Muscle layer of duodenum (tissue), 2 donors: Measurements from ENCODE around the gene PAX8.
A peak's percentile ranks its signal among the peaks of the same experiment; 100 is the strongest.
"Not testable (repeated sequence)": the region's sequence is repeated elsewhere in the genome, so short reads cannot be mapped to it uniquely, and the experiment has no call there.

Source experiments
- H3K27ac ChIP-seq: one replicate; pipeline ENCODE4 v1.7.0; 2013; ENCODE audit warnings: mild to moderate bottlenecking, low read length
- H3K27me3 ChIP-seq: one replicate; pipeline ENCODE4 v1.7.0; 2013; ENCODE audit warnings: low read depth, mild to moderate bottlenecking, control low read depth, low read length
- H3K36me3 ChIP-seq, 2 donors: one replicate each; pipeline ENCODE4 v1.7.0; 2013; ENCODE audit warnings: low read length in 2 of 2, control low read depth in 1 of 2, mild to moderate bottlenecking in 1 of 2; ENCODE audit not compliant: insufficient read depth in 2 of 2, control insufficient read depth in 1 of 2
- H3K4me1 ChIP-seq, 2 donors: one replicate each; pipeline ENCODE4 v1.7.0; 2013; ENCODE audit warnings: low read length in 2 of 2, mild to moderate bottlenecking in 2 of 2, control low read depth in 1 of 2, moderate library complexity in 1 of 2; ENCODE audit not compliant: insufficient read depth in 2 of 2, control insufficient read depth in 1 of 2
- H3K4me3 ChIP-seq, 2 donors: one replicate each; pipeline ENCODE4 v1.7.0; 2013; ENCODE audit warnings: low read length in 2 of 2, low read depth in 1 of 2, mild to moderate bottlenecking in 1 of 2
- H3K9me3 ChIP-seq, 2 donors: one replicate each; pipeline ENCODE4 v1.7.0; 2013; ENCODE audit warnings: low read length in 2 of 2, control low read depth in 1 of 2, mild to moderate bottlenecking in 1 of 2; ENCODE audit not compliant: control insufficient read depth in 1 of 2
- donor health status: healthy.

The PAX8 gene

GRCh38 chr2:113288117-113288673, 9.5 kb upstream of the PAX8 start:
- H3K4me3 ChIP-seq, H3K27ac ChIP-seq, H3K27me3 ChIP-seq, H3K36me3 ChIP-seq, H3K9me3 ChIP-seq: not testable (repeated sequence)
- H3K4me1 ChIP-seq: peaks cover 5 to 22% of the 10 kb centered on the region in 2 donors

GRCh38 chr2:113285816-113286215, 7.1 kb upstream of the PAX8 start:
- Histone ChIP-seq H3K27ac (no peak overlapping the region), H3K9me3 (no peaks in the 10 kb centered on the region), H3K27me3 (no peaks in the 10 kb centered on the region), H3K4me3 (no peak overlapping the region), H3K4me1 (peaks cover 8 to 20% of the 10 kb centered on the region in 2 donors), H3K36me3 (no peaks in the 10 kb centered on the region)

DNA sequence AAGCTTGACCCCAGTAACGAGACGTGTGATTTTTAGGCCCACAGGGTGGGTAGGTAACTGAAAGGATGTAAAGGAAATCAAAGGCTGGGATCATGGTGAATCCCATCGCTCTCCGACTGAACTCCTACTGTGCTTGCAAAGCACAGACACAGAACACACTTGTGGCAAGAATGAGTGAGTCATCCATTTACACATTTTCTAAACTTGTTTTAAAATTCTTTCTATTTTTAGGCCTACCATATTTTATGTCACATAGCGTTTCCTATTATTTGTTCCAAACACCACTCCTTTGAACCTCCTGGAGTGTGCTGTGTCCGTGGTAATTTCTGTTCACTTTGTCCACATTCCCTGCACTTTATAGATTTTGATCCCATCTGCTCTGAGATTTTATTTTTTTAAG, 6.3 kb upstream of the PAX8 start:
- peaks cover 8 to 20% of the 10 kb centered on the region in 2 donors for H3K4me1 ChIP-seq
- not testable (repeated sequence) for H3K4me3 ChIP-seq, H3K36me3 ChIP-seq, H3K9me3 ChIP-seq, H3K27me3 ChIP-seq
- H3K27ac ChIP-seq: peak overlapping the region; percentile 91

GRCh38 chr2:113284476-113284875, 5.8 kb upstream of the PAX8 start:
- Histone ChIP-seq H3K4me1 (peaks cover 8 to 20% of the 10 kb centered on the region in 2 donors), H3K36me3 (no peaks in the 10 kb centered on the region), H3K4me3 (no peak overlapping the region), H3K9me3 (no peaks in the 10 kb centered on the region), H3K27me3 (no peaks in the 10 kb centered on the region), H3K27ac (peak overlapping the region; percentile 91)

DNA sequence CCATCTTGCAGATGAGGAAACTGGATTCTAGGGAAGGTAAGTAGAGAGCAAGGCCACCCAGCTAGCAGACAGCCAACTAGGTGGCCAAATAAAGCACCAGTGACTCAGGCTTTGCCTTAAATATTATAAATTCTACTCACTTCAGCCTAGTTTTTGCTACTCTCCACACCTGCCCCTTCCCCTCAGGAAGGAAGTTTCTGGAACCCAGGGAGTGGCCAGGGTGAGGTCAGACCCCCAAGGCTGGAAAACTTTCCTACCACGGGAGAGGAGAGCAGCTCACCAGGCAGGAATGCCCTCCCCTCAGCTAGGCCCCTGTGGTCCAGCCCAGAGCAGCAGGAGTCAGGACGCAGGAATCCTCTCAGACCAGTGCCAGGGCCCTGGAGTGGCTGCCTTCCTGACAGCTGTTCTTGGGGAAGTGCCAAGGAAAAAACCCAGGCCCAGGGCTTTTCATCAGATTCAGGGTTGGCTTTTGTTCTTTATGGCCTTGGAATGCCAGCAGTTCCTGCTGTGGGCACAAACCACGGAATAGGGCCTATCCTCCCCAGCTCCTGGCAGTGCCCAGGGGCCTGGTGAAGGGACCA, 5.1 kb upstream of the PAX8 start:
- peak overlapping the region; percentile 91 for H3K27ac ChIP-seq
- H3K4me3 ChIP-seq: no peak overlapping the region
- no peaks in the 10 kb centered on the region for H3K36me3 ChIP-seq
- no peaks in the 10 kb centered on the region for H3K9me3 ChIP-seq
- no peaks in the 10 kb centered on the region for H3K27me3 ChIP-seq
- peaks cover 8 to 20% of the 10 kb centered on the region in 2 donors for H3K4me1 ChIP-seq

DNA sequence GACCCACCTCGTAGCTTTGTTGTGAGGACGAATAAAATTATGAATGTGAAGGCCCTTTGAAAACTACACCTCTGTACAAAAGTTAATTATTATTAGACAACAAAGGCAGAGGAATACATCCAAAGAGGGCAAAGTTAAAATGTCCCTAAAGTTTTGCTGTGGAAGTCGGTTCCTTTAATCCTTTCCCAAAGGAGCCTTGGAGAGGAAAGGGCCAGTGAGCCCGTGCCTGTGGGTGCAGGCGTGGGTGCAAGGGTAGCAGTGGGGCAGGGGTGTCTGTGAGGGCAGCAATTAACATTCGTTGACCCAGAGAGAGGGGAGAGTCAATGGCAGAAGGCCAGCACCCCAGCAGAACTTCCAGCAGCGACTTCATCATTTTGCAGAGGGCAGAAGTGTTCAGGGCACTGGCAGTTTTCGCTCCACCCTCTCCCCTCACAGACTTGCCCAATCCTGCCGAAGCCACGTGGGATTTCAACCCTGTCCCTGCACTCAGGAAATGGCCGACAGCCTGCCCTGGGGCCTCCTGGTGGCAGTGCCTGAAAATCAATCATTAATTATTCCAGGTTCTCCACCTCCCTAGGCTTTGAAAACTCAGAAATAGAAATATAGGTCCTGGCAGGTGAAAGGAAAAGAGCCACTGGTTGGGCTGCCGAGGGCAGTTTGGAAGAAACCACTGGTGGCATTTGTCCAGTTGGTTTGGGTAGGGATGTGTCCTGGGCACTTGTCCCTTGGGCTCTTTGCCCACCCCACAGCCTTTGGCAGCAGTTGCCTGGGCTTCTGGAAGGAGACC, 4.2 kb upstream of the PAX8 start:
- Histone ChIP-seq H3K9me3 (no peaks in the 10 kb centered on the region), H3K36me3 (no peaks in the 10 kb centered on the region), H3K4me3 (no peak overlapping the region), H3K27ac (peak overlapping the region; percentile 91), H3K27me3 (peaks cover 3% of the 10 kb centered on the region), H3K4me1 (peaks cover 8 to 20% of the 10 kb centered on the region in 2 donors)

DNA sequence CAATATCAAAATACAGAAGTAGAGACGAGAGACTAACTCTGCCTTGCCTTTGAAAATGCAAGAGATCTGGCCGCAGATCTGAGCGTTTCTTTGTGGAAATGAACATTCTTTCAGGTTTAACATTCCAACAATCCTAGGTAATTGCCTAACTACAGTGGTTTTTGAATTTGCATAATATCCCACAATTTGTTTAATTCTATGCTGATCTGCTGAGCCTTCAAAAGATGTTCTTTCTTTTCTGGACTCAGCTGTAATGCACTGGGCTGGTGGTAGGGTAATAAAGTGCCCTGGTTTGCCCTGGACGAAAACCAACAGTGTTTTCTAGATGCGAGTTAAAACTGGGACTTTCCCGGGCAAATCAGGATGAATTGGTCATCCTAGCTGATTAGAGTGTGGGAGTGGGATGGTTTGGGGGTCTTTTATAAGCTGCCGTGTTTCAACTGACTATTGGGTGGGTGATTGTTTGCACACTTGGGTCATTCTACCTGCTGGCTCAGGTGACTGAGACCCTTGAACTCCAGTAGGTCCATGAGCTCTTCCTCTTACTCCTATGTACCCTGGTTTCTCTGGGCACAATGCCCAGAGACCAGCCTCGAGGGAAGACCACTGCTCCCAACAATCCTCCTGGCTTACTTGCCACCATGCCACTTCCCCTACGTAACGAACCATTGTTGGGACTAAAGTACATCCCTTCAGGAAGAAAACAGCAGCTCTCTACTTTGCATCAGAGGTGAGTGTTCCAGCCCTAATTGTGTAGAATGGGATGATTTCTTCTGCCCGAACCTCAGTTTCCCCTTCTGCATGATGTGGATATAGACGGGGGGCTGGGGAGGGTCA, 3.4 kb upstream of the PAX8 start:
- Histone ChIP-seq H3K4me3 (no peak overlapping the region), H3K9me3 (no peaks in the 10 kb centered on the region), H3K4me1 (peaks cover 8 to 28% of the 10 kb centered on the region in 2 donors), H3K36me3 (no peaks in the 10 kb centered on the region), H3K27ac (peak overlapping the region; percentile 91), H3K27me3 (peaks cover 10% of the 10 kb centered on the region)

GRCh38 chr2:113278073-113278741, 514 bp downstream of the PAX8 start:
- Histone ChIP-seq H3K4me3 (no peak overlapping the region), H3K36me3 (no peaks in the 10 kb centered on the region), H3K27ac (no peak overlapping the region), H3K27me3 (peaks cover 40% of the 10 kb centered on the region), H3K4me1 (peaks cover 3 to 28% of the 10 kb centered on the region in 2 donors), H3K9me3 (no peaks in the 10 kb centered on the region)

- peaks cover 40% of the 10 kb centered on the region for H3K27me3 ChIP-seq
- no peaks in the 10 kb centered on the region for H3K36me3 ChIP-seq
- no peaks in the 10 kb centered on the region for H3K9me3 ChIP-seq
- no peak overlapping the region for H3K4me3 ChIP-seq
- peaks cover 0 to 23% of the 10 kb centered on the region in 2 donors for H3K4me1 ChIP-seq
- no peak overlapping the region for H3K27ac ChIP-seq
Measured at GRCh38 chr2:113277474-113278072, 1.1 kb downstream of the PAX8 start.

DNA sequence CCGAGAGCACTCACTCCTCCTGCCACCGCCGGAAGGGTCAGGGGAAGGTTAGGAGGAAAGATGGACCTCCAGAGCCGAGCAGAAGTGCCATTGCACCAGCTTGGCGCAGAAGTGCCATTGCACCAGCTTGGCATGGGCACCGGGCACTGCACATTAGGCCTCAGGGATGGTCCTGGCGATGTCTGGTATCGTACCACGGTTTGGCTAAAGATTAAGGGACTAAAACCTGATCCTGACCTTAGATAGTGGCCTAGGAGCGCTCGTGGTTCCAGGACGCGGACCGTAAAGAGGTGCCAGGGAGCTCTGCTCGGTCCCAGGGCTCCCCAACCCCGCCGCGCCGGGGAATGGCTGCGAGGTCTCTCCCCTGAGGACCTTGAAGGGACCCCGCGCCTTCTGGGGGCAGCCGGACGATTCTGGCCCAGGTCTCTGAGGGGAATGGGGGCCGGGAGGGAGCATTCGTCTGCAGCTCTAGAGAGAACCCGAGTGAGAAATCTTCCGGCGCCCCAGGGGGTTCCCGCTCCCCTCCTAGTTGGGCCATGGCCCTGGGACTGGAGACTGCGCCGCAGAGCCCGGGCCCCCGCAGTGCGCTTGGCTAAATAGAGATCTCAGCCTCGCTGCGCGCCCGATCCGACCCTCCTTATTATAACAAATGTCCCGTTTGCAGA, 1.8 kb downstream of the PAX8 start:
- Histone ChIP-seq H3K27ac (no peak overlapping the region), H3K36me3 (no peaks in the 10 kb centered on the region), H3K27me3 (peaks cover 46% of the 10 kb centered on the region), H3K4me1 (peaks cover 0 to 23% of the 10 kb centered on the region in 2 donors), H3K9me3 (no peaks in the 10 kb centered on the region), H3K4me3 (no peak overlapping the region)
